B cell (primary cell): Measurements from ENCODE around the gene SLC27A1.

Experiments
- EZH2 ChIP-seq: IDR thresholded peaks from 2 replicates; pipeline ENCODE4 v1.6.1; 2012; ENCODE audit warnings: borderline replicate concordance, low read depth, mild to moderate bottlenecking, moderate library complexity, low read length; ENCODE audit not compliant: insufficient read depth, poor library complexity, severe bottlenecking
- TF ChIP-seq, protein P1 (sequence below): fragments of 200-600 bp; IDR thresholded peaks from one replicate; pipeline ENCODE4 v1.8.0; 2022; ENCODE audit warnings: antibody characterized with exemption, mild to moderate bottlenecking

DNA sequence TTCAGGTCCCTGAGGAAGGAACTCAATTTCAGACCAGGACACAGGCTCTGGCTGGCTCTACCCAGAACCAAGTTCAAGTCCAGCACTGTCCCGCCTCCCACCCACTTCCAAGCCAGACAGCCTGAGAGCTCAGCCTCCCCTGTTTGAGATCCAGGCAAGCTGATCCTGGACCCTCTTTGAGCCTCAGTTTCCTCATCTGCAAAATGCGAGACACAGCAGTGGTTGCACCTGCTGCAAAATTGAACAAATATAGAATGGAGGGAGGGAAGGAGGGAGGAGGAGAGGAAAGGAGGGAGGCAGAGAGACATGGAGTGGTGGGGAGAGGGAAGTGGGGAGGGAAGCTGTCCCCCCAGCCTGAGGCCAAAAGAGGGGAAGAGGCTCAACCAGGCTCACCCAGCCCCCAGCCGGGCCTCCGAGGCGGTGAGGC is 22.6 kb upstream of the SLC27A1 start:
- TF ChIP-seq, protein P1, sequence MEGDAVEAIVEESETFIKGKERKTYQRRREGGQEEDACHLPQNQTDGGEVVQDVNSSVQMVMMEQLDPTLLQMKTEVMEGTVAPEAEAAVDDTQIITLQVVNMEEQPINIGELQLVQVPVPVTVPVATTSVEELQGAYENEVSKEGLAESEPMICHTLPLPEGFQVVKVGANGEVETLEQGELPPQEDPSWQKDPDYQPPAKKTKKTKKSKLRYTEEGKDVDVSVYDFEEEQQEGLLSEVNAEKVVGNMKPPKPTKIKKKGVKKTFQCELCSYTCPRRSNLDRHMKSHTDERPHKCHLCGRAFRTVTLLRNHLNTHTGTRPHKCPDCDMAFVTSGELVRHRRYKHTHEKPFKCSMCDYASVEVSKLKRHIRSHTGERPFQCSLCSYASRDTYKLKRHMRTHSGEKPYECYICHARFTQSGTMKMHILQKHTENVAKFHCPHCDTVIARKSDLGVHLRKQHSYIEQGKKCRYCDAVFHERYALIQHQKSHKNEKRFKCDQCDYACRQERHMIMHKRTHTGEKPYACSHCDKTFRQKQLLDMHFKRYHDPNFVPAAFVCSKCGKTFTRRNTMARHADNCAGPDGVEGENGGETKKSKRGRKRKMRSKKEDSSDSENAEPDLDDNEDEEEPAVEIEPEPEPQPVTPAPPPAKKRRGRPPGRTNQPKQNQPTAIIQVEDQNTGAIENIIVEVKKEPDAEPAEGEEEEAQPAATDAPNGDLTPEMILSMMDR, result no peak
- no peak for TF ChIP-seq EZH2
